HepG2 (cell line): Measurements from ENCODE around the gene PFKP. TPM values are rescaled to one million over a fixed set of nuclear protein-coding genes. Genes with fewer than 3 reads are reported as not detected.

Experiments
- ATAC-seq: fragments of 200-7000 bp; cut with Tn5 transposase; 3 replicates; pipeline ENCODE4 v1.9.1; 2020; ENCODE audit warnings: mild to moderate bottlenecking, moderate library complexity
- BruUV-seq: library from RNA; stranded (reverse); fragments of 400-500 nt; replicated peaks from 2 replicates; lab custom pipeline; 2021; lab: Mats Ljungman, UMichigan
- CTCF ChIA-PET: fragments of 300-600 bp; formaldehyde crosslinking; extraction: SDS; loops from one replicate; lab custom pipeline; 2021; ENCODE audit warnings: low total read pairs, inconsistent platforms, low intra/inter-chr PET ratio; lab: Yijun Ruan, JAX
- POLR2A ChIA-PET: fragments of 350-600 bp; sonication (Branson Sonifier 250); formaldehyde crosslinking; loops from one replicate; lab custom pipeline; 2020; ENCODE audit warnings: antibody characterized with exemption, inconsistent platforms; lab: Yijun Ruan, JAX
- DNase-seq: peaks from one replicate; pipeline ENCODE4 v3.0.0-alpha.2; 2015; ENCODE audit warnings: low spot score
- FAIRE-seq: peaks from 3 replicates; lab custom pipeline; 2011; peaks lifted over from hg19 to GRCh38; lab: Jason Lieb, UNC
- H2AFZ ChIP-seq: one replicate; pipeline ENCODE4 v1.6.1; 2011; ENCODE audit warnings: low read length, inconsistent platforms
- H3K27ac ChIP-seq: fragments of 300-600 bp; 3 replicates; pipeline ENCODE4 v1.8.0; 2011; ENCODE audit warnings: mixed run types, mild to moderate bottlenecking, mixed read lengths, low read length, inconsistent platforms; ENCODE audit not compliant: insufficient read depth; ENCODE audit errors: extremely low read length
- H3K27me3 ChIP-seq, 2 experiments: fragments of 200-600 bp in 1 of 2; 2 replicates in 1 of 2; 3 replicates in 1 of 2; pipeline versions ENCODE4 v1.6.0 to v1.8.0; 2011; ENCODE audit warnings: low read length in 2 of 2, mild to moderate bottlenecking in 2 of 2, moderate library complexity in 2 of 2, inconsistent platforms in 1 of 2; ENCODE audit not compliant: insufficient read depth in 2 of 2, control insufficient read depth in 1 of 2
- H3K36me3 ChIP-seq, 2 experiments: fragments of 200-600 bp in 1 of 2; replicated peaks in 1 of 2; 2 replicates in 1 of 2; 3 replicates in 1 of 2; pipeline versions ENCODE4 v1.5.1 to v1.8.0; 2011; ENCODE audit warnings: low read length in 2 of 2, inconsistent platforms in 1 of 2; ENCODE audit not compliant: insufficient read depth in 2 of 2, control insufficient read depth in 1 of 2
- H3K4me1 ChIP-seq: 2 replicates; pipeline ENCODE4 v1.5.1; 2012; ENCODE audit warnings: low read length, inconsistent platforms; ENCODE audit not compliant: insufficient read depth
- H3K4me2 ChIP-seq: 2 replicates; pipeline ENCODE4 v1.6.0; 2011; ENCODE audit warnings: low read depth, low read length, inconsistent platforms
- H3K4me3 ChIP-seq, 3 experiments: fragments of 200-600 bp in 1 of 3; sonication (generic), shearing (Covaris generic) in 1 of 3; replicated peaks in 1 of 3; 2 replicates each; pipeline ENCODE4 v1.5.1; 2011 to 2016; ENCODE audit warnings: low read length in 3 of 3, inconsistent platforms in 2 of 3, low read depth in 2 of 3, mild to moderate bottlenecking in 2 of 3, control low read depth in 1 of 3, mixed read lengths in 1 of 3; ENCODE audit not compliant: insufficient read depth in 1 of 3
- H3K79me2 ChIP-seq: one replicate; pipeline ENCODE4 v1.6.1; 2011; ENCODE audit warnings: low read length, inconsistent platforms; ENCODE audit not compliant: insufficient read depth
- H3K9ac ChIP-seq: 2 replicates; pipeline ENCODE4 v1.6.0; 2011; ENCODE audit warnings: mild to moderate bottlenecking, low read depth, low read length, inconsistent platforms; ENCODE audit not compliant: insufficient read depth
- H3K9me3 ChIP-seq: 2 replicates; pipeline ENCODE4 v1.5.1; 2012; ENCODE audit warnings: mild to moderate bottlenecking, low read length
- H4K20me1 ChIP-seq: 2 replicates; pipeline ENCODE4 v1.6.0; 2011; ENCODE audit warnings: inconsistent platforms, mild to moderate bottlenecking, low read length, moderate library complexity; ENCODE audit not compliant: insufficient read depth
- BCL6 ChIP-seq: IDR thresholded peaks from 2 replicates; pipeline ENCODE4 v1.6.1; 2016; ENCODE audit warnings: missing genetic modification reagents, missing compliant biosample characterization
- CCAR2 ChIP-seq: fragments of 200-400 bp; formaldehyde crosslinking; optimal IDR thresholded peaks from 2 replicates; pipeline ENCODE3; 2018; ENCODE audit warnings: low read depth, mild to moderate bottlenecking, low read length, moderate library complexity
- MAFG ChIP-seq: sonication (generic); formaldehyde crosslinking; IDR thresholded peaks from 2 replicates; pipeline ENCODE4 v1.5.1; 2020; ENCODE audit warnings: mild to moderate bottlenecking, missing genetic modification reagents
- NFE2L1 ChIP-seq: sonication (generic); formaldehyde crosslinking; IDR thresholded peaks from 2 replicates; pipeline ENCODE4 v1.4.0; 2020; ENCODE audit warnings: missing genetic modification reagents, mild to moderate bottlenecking, borderline replicate concordance
- NFYC ChIP-seq: IDR thresholded peaks from 2 replicates; pipeline ENCODE4 v1.6.1; 2016; ENCODE audit warnings: missing genetic modification reagents, missing compliant biosample characterization
- REL ChIP-seq: sonication (generic); formaldehyde crosslinking; conservative IDR thresholded peaks from 2 replicates; pipeline ENCODE4 v1.8.0; 2022; ENCODE audit warnings: mild to moderate bottlenecking, missing genetic modification reagents, moderate library complexity
- TCF7 ChIP-seq: sonication (generic); IDR thresholded peaks from 2 replicates; pipeline ENCODE4 v1.6.1; 2016; ENCODE audit warnings: antibody characterized with exemption, low read depth
- ZBTB7A ChIP-seq: sonication (generic); formaldehyde crosslinking; IDR thresholded peaks from 2 replicates; pipeline ENCODE4 v1.8.0; 2022; ENCODE audit warnings: mild to moderate bottlenecking, missing genetic modification reagents
- ZNF329 ChIP-seq: sonication (generic); formaldehyde crosslinking; IDR thresholded peaks from 2 replicates; pipeline ENCODE4 v1.9.0; 2021; ENCODE audit warnings: low read depth, mild to moderate bottlenecking, missing genetic modification reagents
- WGBS: methylation state at CpG from one replicate; pipeline ENCODE4 v1.1.6; 2017; ENCODE audit warnings: low lambda C conversion rate; 5-methylcytosine and 5-hydroxymethylcytosine counted together
- in situ Hi-C: cut with HindIII; loops from 2 replicates; pipeline ENCODE4 v1.10.0; 2017; ENCODE audit warnings: low pct_unique_long_range_greater_than_20kb; ENCODE audit not compliant: extremely low pct_ligation_motif_present
- intact Hi-C: fragments of 100-400 bp; cut with micrococcal nuclease; formaldehyde crosslinking; loops from one replicate; pipeline ENCODE4 v1.10.0; 2022; ENCODE audit not compliant: unreplicated experiment
- polyA plus RNA-seq, 8 experiments: library from polyadenylated mRNA; depleted of rRNA in 3 of 8; stranded (reverse) in 7 of 8; unstranded in 1 of 8; fragments of >200 nt; fragmentation: Illumina TruSeq in 4 of 8; extraction: Trizol in 4 of 8; gene quantifications; 2 replicates each; pipeline versions ENCODE4 v1.2.1 to v1.2.3, GENCODE V29; 2011 to 2016; ENCODE audit warnings: low read depth in 4 of 8, missing spikeins in 1 of 8, mixed read lengths in 1 of 8; ENCODE audit not compliant: insufficient read depth in 1 of 8
- total RNA-seq, 5 experiments: library from RNA; depleted of rRNA; stranded (reverse); fragments of >200 nt; fragmentation: Illumina TruSeq; extraction: Trizol; gene quantifications; 2 replicates each; pipeline ENCODE4 v1.2.3, GENCODE V29; 2016; ENCODE audit warnings: low read depth in 1 of 5
- TF ChIP-seq, protein P1 (sequence below): sonication (generic); formaldehyde crosslinking; IDR thresholded peaks from 2 replicates; pipeline ENCODE4 v1.9.0; 2021; ENCODE audit warnings: missing genetic modification reagents, borderline replicate concordance

Gene PFKP
- total and polyA plus RNA-seq, 2 of the 13 experiments (the other 11 are each of a cell fraction or from before 2014, with no cell fraction given) = 0.80 to 2.4 TPM

DNA sequence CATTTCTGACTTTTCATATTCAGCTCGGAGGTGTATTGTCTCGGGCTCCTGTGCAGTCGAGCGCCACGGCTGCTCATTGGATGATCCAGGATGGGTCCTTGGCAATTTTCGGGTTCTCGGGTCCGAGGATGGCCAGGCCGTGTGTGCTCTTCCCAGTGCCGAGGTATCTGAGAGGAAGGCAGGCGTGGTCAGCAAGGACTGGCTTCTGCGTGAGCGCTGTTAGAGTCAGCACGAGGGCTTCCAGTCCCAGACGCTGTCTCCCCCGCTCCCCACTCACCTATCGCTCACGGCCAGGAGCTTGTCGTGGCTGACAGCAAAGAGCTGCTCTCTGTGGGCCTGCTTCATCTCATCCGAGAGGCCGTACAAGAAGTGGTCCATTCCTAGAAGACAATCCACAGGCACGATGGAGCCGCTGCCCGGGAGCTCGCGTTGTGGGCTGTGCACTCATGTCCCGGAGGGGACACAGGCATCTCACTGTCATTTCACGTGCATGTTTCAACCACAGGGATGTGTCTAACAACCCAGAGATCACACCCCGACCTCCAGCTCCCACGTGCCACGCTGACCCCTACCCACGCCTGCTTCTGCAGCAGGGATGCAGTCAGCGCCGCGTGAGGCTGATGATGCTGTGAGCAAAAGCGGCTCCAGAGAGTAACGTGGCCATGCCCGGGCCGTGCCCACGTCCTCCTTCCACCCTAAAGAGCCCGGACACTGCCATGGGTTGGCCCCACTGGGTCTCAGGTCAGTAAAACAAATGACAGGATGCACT lies 70.8 kb downstream of the PFKP start (continued):
- no peak for TF ChIP-seq ZNF329 (CRISPR knock-in tag)
- TF ChIP-seq BCL6 = no peak
- no peak for TF ChIP-seq TCF7
- TF ChIP-seq, protein P1, sequence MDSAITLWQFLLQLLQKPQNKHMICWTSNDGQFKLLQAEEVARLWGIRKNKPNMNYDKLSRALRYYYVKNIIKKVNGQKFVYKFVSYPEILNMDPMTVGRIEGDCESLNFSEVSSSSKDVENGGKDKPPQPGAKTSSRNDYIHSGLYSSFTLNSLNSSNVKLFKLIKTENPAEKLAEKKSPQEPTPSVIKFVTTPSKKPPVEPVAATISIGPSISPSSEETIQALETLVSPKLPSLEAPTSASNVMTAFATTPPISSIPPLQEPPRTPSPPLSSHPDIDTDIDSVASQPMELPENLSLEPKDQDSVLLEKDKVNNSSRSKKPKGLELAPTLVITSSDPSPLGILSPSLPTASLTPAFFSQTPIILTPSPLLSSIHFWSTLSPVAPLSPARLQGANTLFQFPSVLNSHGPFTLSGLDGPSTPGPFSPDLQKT (CRISPR knock-in tag) = no peak

DNA sequence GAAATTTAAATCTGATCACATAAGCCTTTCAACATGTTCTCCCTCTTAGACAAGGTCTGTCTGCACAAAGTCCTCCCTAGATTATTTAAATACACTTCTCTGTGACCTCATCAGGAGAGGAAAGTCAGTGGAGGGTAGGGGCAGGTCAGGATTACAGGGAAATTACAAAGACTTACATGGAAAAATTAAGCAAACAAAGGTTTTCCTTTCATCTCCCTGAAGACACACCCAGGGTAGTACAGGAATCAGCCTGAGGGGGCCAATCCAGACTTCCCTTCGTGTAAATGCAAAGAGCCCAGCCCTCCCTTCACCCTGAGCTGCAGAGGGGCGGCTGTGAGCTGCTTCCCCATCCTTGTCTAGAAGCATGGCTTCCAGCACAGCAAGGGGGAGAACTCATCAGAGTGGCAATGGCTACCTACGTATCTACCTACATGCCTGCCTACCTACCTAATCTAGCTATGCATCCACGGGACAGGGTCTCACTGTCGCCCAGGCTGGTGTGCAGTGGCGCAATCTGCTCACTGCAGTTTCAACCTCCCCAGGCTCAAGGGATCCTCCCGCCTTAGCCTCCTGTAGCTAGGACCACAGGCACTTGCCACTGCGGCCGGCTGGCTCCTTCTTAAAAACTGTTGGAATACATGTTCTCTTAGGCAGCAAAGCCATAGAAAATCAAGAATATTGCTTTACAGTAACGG lies 72.0 kb downstream of the PFKP start:
- WGBS = 84% methylated on average over 10 of the region's 10 CpGs
- intact Hi-C loops = no loop called here
- FAIRE-seq (no peak), ATAC-seq (peak; percentile 32; the same call in 1 of the 3 replicates), DNase-seq (peak; percentile 6)
- no peak overlapping the region for H3K9ac ChIP-seq
- no peak overlapping the region for H3K4me2 ChIP-seq
- in situ Hi-C loops = no loop called here
- no TSS peak for BruUV-seq
- no peaks in the 10 kb centered on the region for H3K27me3 ChIP-seq
- no peaks in the 10 kb centered on the region for H3K79me2 ChIP-seq
- H3K36me3 ChIP-seq = peaks cover 14 to 55% of the 10 kb centered on the region in 2 experiments; a peak in 4 of 5 replicates
- no peaks in the 10 kb centered on the region for H3K9me3 ChIP-seq
- H3K4me3 ChIP-seq = no peak overlapping the region
- no peak overlapping the region for H3K27ac ChIP-seq
- ChIA-PET POLR2A (no interaction called here), CTCF (no interaction called here)
- TF ChIP-seq REL (no peak), MAFG (CRISPR knock-in tag) (no peak), ZBTB7A (CRISPR knock-in tag) (no peak), NFYC (no peak), CCAR2 (no peak), NFE2L1 (no peak)
- no peaks in the 10 kb centered on the region for H3K4me1 ChIP-seq
- no peaks in the 10 kb centered on the region for H4K20me1 ChIP-seq
- H2AFZ ChIP-seq = no peak overlapping the region
